ENCODE data around the gene FAM219A. TPM values are rescaled to one million over a fixed set of nuclear protein-coding genes. Genes with fewer than 3 reads are reported as not detected.

Gene FAM219A
- total RNA-seq, 1 experiment from 2014 or later = 63.3 TPM

DNA sequence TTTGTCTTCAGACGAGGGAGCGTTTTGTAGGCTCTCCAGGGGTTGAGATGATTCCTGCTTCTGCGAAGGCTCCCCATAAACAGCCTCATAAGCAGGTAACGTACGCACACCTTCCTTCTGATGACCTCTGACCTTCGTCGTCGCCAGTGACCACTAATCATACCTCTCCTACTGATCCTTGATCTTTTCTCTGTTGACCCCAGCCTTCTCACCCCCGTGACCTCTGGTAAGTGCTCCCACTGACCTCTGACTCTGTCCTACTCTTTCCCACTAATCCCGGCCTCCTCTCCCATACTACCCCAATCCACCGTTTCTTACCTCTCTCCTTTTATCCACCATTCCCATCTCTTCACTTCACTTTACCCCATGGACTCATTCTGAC is 580 bp upstream of the FAM219A start:
- ChIA-PET CTCF (no interaction called here), POLR2A (ENCODE audit: low non-redundant PET) (no interaction called here)
- BruUV-seq (replicated peaks) = no TSS peak

DNA sequence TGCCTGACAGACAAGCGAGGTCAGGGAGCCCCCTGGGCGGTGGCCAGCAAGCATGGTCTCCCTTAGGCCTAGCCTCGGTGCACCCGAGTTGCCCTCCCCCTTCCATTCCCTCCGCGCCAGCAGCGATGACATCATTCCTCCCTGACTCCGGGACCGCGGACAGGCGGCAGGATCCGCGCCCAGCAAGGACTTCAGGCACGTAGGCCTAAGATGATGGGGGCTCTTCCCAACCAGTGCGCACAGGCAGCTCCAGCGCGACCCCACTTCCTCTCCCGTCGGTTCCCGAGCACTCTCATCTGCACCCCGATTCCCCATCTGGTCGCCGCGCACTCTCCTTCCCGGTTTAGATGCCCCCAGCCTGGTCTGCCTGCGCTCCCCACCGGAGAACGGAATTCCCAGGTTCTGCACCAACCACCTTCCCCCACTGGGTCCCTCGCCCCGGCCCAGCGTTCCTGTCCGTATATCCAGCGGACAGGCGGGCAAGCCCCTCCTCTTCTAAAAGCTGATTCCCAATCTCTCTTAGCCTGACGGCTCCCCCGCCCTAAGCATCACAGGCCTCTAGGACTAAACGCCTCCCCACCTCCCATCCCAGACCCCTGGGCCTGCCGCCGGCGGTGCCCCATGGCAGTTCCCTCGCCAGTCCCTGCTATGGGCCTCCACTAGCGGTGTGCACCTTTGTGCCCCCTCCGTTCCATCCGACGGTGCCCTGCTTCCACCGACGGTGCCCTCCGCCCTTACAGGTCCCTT is 931 bp downstream of the FAM219A start:
- Histone ChIP-seq H3K27me3 (replicated peaks; ENCODE audit: insufficient read depth, low read depth, low read length, poor library complexity) (no peaks in the 10 kb centered on the region), H3K36me3 (ENCODE audit: insufficient read depth, low read length, poor library complexity, severe bottlenecking) (no peaks in the 10 kb centered on the region), H3K9me3 (ENCODE audit: low read depth, low read length, poor library complexity, severe bottlenecking) (no peaks in the 10 kb centered on the region), H3K4me3 (ENCODE audit: low read depth, low read length, poor library complexity, severe bottlenecking) (peak overlapping the region; percentile 90), H3K27ac (ENCODE audit: low read depth, low read length, poor library complexity, severe bottlenecking) (peak overlapping the region; percentile 78), H3K4me1 (ENCODE audit: insufficient read depth, low read length, poor library complexity, severe bottlenecking) (peaks cover 36% of the 10 kb centered on the region)
- ChIA-PET CTCF (no interaction called here), POLR2A (ENCODE audit: low non-redundant PET) (no interaction called here)
- intact Hi-C loops (cut with micrococcal nuclease; ENCODE audit: unreplicated experiment) = no loop called here
- TF ChIP-seq CTCF (conservative IDR thresholded peaks at IDR 0.05; ENCODE audit: low read depth, low read length) = no peak
- no peak for TF ChIP-seq EZH2 (IDR thresholded peaks at IDR 0.05; ENCODE audit: borderline replicate concordance, low read depth, low read length, poor library complexity, severe bottlenecking)
- peak; percentile 67 for DNase-seq (ENCODE audit: low spot score)
- BruUV-seq (replicated peaks) = no TSS peak

More for the DNA sequence above, 580 bp upstream of the FAM219A start:
- TF ChIP-seq EZH2 (IDR thresholded peaks at IDR 0.05; ENCODE audit: borderline replicate concordance, low read depth, low read length, poor library complexity, severe bottlenecking) (no peak), CTCF (conservative IDR thresholded peaks at IDR 0.05; ENCODE audit: low read depth, low read length) (no peak)
- intact Hi-C loops (cut with micrococcal nuclease; ENCODE audit: unreplicated experiment) = no loop called here
- DNase-seq (ENCODE audit: low spot score) = no peak
- no peaks in the 10 kb centered on the region for H3K27me3 ChIP-seq (replicated peaks; ENCODE audit: insufficient read depth, low read depth, low read length, poor library complexity)
- H3K9me3 ChIP-seq (ENCODE audit: low read depth, low read length, poor library complexity, severe bottlenecking) = no peaks in the 10 kb centered on the region
- peak overlapping the region; percentile 90 for H3K4me3 ChIP-seq (ENCODE audit: low read depth, low read length, poor library complexity, severe bottlenecking)
- no peak overlapping the region for H3K27ac ChIP-seq (ENCODE audit: low read depth, low read length, poor library complexity, severe bottlenecking)
- no peaks in the 10 kb centered on the region for H3K36me3 ChIP-seq (ENCODE audit: insufficient read depth, low read length, poor library complexity, severe bottlenecking)
- H3K4me1 ChIP-seq (ENCODE audit: insufficient read depth, low read length, poor library complexity, severe bottlenecking) = peaks cover 24% of the 10 kb centered on the region

- POLR2A ChIA-PET (ENCODE audit: low non-redundant PET) = no interaction called here
- no peaks in the 10 kb centered on the region for H3K27me3 ChIP-seq (replicated peaks; ENCODE audit: insufficient read depth, low read depth, low read length, poor library complexity)
- CTCF ChIA-PET = no interaction called here
- H3K4me3 ChIP-seq (ENCODE audit: low read depth, low read length, poor library complexity, severe bottlenecking) = peak overlapping the region; percentile 90
- intact Hi-C loops (cut with micrococcal nuclease; ENCODE audit: unreplicated experiment) = no loop called here
- H3K36me3 ChIP-seq (ENCODE audit: insufficient read depth, low read length, poor library complexity, severe bottlenecking) = no peaks in the 10 kb centered on the region
- DNase-seq (ENCODE audit: low spot score) = no peak
- TF ChIP-seq CTCF (conservative IDR thresholded peaks at IDR 0.05; ENCODE audit: low read depth, low read length) (no peak), EZH2 (IDR thresholded peaks at IDR 0.05; ENCODE audit: borderline replicate concordance, low read depth, low read length, poor library complexity, severe bottlenecking) (no peak)
- peak overlapping the region; percentile 78 for H3K27ac ChIP-seq (ENCODE audit: low read depth, low read length, poor library complexity, severe bottlenecking)
- BruUV-seq (replicated peaks) = TSS peak; percentile 29
- H3K4me1 ChIP-seq (ENCODE audit: insufficient read depth, low read length, poor library complexity, severe bottlenecking) = peaks cover 40% of the 10 kb centered on the region
- no peaks in the 10 kb centered on the region for H3K9me3 ChIP-seq (ENCODE audit: low read depth, low read length, poor library complexity, severe bottlenecking)
These were observed 1.6 kb downstream of the FAM219A start for GRCh38 chr9:34456746-34457145.
